DMS 273 (cell line): Measurements from ENCODE around the gene DAW1.
A peak's percentile ranks its signal among the peaks of the same experiment; 100 is the strongest.
"Not testable (repeated sequence)": the region's sequence is repeated elsewhere in the genome, so short reads cannot be mapped to it uniquely, and the experiment has no call there.

Experiments used
- DNase-seq: peaks from one replicate; lab custom pipeline; 2025; ENCODE audit not compliant: unreplicated experiment; lab: John Stamatoyannopoulos, UW

The DAW1 gene, protein sequence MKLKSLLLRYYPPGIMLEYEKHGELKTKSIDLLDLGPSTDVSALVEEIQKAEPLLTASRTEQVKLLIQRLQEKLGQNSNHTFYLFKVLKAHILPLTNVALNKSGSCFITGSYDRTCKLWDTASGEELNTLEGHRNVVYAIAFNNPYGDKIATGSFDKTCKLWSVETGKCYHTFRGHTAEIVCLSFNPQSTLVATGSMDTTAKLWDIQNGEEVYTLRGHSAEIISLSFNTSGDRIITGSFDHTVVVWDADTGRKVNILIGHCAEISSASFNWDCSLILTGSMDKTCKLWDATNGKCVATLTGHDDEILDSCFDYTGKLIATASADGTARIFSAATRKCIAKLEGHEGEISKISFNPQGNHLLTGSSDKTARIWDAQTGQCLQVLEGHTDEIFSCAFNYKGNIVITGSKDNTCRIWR

DNA sequence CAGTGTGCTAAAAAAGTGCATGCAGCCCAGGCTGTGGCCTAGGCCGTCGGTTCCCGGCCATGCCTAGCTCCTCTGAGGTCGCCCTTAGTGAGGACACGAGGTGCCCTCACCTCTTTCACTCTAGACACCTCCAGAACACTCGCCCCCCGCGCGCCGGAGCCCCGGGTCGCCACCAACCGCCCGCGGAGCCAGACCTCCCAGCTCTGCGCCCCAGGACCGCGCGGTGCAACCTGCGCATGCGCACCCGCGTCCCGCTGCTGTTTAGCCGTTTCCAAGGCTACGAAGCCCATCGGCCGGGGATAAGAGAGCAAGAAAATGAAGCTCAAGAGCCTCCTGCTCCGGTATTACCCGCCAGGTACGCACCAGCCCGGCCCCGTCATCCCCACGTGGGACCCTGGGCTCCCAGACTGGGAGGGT is at the start of gene DAW1:
Gene DAW1, plus strand, starts transcription at position 257 of the 417 bp plus-strand sequence. Its CDS starts 59 bp downstream, at position 316.
- peak; percentile 69 for DNase-seq

DNA sequence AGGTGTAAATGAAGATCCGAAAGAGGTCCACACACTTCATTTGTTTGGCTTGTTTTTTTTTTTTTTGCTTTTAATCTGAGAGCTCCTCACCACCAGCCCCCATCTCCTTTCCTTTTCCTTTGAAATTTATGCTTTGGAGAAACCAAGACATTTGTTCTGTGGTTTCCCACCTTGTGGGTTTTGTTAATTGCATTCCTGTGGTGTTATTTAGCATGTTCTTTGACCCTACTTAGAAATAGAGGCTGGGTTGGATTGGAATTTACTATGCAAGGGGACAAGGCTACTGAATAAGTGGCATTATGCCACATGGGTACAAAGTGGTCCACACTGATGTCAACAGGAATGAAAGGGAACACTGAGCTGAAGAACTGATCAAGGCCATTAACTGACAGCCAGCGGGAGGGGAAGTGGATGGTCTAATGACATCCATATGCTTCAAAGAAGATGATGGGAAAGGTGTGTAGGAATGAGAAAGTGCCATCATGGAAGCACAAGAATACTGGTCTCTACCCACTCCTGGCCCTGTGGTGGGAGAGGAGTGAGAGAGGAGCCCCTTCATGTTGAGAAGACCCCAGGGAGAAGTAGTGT is 48.9 kb upstream of the DAW1 start:
- no peak for DNase-seq

DNA sequence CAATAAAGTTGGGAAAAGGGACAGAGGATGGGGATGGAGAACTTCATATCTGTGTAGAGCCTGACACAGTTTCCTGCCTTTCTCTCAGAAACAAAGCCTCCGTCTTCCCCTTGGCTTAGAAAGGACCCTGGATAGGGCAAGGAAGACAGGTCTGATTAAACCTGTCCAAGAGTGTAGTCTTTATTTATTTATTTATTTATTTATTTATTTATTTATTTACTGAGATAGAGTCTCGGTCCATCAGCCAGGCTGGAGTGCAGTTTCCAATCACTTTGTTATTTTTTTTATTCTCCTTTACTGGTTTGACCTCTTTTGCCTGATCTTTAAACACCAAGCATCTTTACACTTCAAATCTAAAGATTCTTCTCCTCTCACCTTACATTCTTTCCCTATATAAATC is 47.5 kb upstream of the DAW1 start:
- DNase-seq = no peak

DNA sequence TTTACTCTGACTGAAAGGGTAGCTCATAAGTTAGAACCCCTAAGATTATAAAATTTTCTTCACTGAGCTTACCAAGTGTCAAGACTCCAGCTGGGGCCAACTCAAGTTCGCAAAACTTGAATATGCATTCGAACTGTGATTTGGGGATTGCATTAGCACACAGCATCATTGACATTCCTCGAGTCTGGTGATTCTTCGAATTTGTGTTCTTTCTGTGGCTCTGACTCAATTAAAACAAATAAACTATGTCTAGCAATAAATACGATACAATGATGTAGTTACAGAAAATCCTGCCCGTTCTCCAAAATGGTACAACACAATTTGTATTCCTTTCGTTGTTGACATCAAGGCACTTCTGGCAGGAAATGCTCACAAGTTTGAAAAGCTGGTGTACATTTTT is 46.7 kb upstream of the DAW1 start:
- no peak for DNase-seq

DNA sequence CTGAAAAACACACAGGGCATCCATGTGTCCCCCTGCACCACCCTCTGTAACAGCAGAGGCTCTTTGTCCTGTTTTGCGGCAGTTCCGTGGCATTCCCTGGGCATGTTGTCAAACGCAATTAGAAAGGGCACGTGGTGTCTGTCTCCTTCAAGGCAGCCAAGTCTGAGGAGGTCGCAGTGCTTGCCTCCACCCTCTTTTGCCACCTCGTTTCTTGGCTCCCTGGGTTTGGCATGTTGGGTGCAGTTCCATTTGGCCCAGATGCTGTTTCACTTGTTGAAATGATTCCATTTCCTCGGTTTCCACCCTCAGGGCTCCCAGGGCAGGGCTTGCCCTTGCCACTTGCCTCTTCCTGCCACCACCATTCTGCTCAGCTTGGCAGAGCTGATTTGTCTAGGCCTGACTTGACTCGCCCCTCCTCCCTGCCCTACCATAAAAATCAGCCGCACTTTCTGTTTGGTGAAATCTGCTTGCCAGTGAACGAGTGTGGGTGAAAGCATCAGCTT is 45.4 kb upstream of the DAW1 start:
- DNase-seq = no peak

DNA sequence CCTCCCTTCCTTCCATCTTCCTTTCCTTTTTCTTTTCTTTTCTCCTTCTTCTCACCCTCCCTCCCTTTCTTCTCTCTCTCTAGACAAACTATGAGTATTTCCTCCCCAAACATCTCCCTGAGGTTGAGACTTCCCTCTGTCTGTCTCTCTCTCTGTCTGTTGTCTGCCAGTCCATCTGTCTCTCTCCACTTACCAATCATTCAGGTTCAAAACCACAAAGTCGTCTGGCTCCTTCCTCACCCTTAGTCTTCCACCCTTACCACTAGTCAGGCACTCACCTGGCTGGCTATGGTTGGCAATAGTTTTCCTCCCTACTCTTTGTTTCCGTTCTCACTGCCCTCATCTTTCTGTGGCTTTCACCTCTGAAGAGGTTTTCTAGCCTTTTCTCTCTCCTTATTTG is 44.9 kb upstream of the DAW1 start:
- no peak for DNase-seq

DNA sequence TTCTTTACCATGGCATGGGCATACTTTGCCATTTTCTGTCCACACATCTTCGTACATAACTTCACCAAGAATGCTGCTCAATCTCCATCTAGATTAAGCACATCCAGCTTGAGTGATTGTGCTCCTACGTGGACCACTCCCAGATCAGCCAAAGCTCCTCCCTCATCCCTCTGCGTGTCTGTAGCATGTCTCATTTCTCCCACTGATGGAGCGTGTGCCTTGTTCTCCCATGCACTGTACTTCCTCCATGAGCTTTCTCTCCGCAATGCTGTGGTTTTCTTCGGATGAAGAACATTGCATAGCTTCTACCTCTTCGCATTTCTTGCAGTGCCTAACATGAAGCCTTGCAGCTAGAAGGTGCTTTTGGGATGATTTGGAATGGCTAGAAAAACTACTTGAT is 44.3 kb upstream of the DAW1 start:
- no peak for DNase-seq

DNA sequence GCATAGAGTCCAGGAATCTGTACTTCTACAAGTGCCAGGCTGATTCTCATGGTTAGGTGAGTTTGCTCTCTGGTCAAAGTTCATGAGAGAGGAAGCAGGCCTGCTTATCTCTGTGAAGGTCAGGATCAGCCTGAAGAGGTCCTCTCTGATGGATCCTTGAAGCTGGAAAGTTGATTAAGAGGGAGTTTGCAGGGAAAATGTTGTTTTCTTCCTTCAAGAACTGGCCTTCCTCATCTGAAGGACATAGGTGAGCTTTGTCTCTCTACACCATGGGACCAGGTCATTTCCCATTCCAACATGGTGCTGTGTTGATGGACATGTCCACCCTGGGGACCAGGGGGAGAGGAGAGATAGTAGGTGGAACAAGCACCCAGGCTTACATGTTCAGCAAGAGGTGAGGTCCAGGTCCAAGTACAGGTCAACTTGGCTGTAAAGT is 42.9 kb upstream of the DAW1 start:
- DNase-seq = no peak

DNA sequence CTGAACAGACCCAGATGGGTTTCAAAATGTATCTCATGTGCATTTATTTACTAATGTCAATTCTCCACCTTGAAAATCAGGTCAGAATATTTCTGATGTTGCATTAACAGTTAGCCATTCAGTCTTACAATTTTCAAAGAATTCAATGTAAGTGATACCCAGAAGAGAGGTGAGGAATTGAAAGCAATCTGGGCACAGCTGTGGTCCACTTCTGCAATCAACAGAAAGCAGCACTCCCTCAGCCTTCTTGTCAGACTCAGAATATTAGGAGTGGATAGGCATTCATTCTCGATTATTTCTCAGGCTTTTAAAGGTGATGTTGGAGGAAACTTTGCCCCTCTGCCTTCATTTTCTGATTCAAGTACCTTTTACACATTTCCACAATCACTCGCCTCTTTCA is 42.1 kb upstream of the DAW1 start:
- no peak for DNase-seq

DNA sequence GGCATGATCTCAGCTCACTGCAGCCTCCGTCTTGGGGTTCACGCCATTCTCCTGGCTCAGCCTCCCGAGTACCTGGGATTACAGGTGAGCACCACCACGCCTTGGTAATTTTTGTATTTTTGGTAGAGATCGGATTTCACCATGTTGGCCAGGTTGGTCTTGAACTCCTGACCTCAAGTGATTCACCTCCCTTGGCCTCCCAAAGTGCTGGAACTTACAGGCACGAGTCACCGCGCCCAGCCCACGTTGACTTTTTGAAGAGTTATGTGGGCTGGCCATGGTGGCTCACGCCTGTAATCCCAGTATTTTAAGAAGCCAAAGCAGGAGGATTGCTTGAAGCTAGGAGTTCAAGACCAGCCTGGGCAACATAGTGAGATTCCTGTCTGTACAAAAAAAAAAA is 37.0 kb upstream of the DAW1 start:
- DNase-seq = no peak

DNA sequence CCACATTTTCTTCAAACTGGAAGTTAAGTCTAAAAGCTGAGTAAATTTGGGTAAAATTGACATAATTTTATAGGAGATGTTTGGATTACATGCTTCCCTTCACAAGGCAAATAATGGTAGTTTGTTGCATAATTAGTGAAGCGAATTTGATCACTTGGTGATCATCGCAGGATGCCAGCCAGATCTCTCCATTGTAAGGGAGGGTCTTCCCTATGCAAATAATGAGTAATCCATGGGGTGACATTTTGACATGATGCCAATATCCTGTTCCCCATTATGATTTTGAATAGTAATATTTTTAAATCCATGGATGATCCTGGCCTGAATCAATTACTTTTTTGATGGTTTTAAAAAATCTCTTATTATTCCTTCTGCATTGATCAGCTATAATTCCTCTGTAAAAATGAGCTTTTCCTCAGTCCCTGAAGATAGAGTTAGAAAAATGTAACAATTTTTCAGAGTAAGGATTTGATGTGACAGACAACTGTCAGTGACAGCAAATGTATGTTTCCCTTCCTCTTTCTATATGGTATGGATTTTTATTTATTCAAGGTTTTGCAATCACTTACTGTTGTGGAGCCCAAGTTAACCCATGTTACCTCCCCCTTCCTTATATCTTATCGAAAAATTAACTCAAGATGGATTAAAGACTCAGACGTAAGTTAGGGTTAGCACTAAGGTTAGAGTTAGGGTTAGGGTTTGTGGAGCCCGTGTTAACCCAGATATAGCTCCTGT is 36.3 kb upstream of the DAW1 start:
- no peak for DNase-seq

DNA sequence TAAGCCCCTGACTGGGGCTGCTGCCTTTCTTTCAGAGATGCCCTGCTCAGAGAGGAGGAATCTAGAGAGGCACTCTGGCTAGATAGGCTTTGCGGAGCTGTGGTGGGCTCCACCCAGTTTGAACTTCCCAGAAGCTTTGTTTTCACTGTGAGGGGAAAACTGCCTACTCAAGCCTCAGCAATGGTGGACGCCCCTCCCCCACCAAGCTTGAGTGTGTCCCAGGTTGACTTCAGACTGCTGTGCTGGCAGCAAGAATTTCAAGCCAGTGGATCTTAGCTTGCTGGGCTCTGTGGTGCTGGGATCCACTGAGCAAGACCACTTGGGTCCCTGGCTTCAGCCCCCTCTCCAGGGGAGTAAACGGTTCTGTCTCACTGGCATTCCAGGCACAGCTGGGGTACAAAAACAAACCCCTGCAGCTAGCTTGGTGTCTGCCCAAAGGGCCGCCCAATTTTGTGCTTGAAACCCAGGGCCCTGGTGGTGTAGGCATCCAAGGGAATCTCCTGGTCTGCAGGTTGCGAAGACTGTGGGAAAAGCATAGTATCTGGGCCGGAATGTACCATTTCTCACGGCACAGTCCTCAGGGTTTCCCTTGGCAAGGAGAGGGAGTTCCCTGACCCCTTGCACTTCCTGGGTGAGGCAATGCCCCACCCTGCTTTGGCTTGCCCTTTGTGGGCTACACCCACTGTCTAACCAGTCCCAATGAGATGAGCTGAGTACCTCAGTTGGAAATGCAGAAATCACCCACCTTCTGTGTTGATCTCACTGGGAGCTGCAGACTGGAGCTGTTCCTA is 31.9 kb upstream of the DAW1 start:
- not testable (repeated sequence) for DNase-seq

DNA sequence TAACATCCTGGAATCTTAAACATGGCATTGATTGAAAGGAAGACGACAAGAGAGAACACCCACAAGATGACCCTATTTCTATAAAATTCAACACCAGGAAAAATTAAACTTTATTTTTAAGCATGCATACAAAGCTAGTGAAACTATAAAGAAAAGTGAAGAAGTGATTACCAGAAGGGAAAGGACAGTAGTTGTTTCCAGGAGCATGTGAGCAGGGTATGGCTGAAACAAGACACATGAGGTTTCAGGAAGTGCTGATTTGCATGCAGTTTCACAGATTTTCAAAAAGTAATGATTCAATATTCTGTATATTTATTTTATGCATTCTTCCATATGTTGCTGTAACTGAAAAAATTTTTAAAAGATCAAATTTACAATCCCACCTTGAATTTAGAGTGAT is 24.6 kb upstream of the DAW1 start:
- no peak for DNase-seq

DNA sequence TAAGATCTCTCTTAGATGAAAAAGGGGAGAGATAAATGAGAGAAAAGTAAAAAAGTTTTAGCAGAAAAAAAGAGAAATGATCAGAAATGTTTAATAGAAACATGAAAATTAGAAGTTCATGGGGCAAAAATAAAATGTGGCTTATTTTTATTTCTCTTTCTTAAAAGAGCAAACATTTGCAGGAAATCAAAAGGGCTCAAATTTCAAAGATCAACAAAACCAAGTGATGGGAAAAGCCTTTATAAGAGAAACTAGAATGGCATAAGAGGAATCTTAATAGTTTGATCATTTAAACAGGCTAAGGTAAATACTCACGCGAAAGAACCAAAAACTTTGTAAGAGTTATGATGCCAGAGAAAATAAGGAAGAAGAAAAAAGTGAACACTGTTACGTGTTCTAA is 23.3 kb upstream of the DAW1 start:
- DNase-seq = no peak

DNA sequence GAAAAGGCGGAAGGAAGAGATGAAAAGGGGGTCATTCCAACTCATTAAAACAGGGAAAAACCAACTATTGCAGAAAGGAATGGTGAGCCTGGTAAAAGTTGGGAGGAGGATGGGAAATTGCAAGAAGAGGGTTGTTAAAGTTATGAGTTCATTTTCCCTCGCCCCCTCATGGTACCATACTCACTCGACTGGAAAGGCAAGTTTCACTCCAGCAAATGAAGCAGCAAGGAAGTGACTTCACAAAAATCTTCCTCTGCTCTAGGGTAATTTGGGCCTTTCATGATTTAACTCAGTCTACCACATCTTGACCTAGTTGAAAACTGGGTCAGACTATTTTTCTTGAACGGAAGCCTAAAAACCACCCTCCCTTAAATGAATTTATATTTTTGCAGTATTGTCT is 22.8 kb upstream of the DAW1 start:
- DNase-seq = no peak

DNA sequence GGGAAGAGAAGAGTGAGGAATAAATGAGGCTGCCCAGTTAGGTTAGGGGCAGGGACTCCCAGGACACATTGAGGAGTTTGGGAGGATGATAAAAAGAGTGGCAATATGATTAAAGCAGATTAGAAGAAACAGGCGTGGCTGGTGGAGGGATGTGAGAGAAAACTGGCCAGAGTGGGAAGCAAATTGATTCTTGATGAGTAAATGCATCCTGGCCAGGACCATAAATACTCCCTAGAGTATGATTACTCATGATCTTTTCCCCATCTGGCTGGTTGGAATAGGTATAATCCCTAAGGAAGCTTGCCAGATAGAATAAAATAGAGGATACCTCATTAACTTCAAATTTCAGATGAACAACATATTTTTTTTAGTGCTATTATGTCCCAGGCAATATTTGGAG is 21.5 kb upstream of the DAW1 start:
- DNase-seq = peak; percentile 30

DNA sequence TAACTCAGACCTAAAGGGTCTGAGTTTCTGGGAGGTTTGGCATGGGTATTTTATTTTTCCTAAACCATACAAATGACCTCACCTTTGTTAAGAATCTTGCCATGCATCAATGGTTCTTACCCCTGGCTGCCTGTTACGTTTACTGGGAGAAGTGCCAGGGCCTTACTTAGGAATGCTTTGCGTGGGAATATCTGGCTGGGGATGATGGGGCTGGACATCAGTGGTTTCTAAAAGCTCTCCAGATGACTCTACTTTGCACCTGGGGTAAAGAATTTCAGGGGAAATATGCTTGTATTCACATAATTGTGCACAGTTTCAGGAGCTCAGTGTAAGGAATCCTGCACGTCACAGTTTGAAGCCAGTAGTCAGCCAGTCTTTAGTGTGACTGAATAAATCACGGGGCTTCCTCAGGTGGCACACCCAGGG is 18.2 kb upstream of the DAW1 start:
- DNase-seq = peak; percentile 53

DNA sequence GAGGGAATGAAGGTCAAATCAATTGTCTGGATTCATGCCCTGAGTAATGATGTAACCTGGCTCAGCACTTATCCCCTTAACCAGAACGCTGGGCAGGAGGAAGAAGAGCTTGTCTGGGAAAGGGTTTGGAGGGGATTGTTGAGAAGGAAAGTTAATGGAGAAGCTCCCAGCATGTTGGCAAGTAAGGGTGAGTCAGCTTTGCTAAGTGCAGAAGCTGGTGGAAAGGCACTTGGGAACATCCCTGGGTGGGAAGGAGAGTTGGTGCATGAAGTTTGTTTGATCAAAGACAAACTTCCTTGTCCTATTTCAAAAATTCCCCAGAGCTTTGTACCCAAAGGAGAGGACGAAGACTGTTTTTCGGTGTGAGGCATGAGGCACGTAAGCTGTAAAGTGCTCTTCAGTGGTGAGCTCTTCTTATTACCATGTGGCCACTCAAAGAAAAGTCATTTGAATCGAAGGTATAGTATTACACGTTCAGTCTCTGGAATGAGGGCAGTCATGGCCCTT is 17.6 kb upstream of the DAW1 start:
- DNase-seq = no peak

DNA sequence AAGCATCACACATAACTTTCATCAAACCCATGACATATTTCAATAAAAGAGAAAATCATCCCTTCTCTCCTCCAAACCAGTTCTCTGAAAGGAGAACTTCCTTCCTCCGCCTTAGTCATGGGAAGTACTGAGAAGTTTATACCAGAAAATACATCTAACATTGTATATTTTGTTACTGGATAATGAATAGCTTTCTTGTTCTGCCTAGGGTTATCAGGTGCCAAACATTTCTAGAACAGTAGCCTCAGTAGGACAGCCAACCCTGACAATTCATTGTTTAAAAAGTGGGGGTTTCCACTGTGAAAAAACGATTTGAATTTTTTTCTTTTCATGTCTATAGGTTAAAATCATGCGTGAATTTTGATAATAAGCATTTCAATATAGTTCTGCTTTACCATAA is 16.0 kb upstream of the DAW1 start:
- DNase-seq = no peak

DNA sequence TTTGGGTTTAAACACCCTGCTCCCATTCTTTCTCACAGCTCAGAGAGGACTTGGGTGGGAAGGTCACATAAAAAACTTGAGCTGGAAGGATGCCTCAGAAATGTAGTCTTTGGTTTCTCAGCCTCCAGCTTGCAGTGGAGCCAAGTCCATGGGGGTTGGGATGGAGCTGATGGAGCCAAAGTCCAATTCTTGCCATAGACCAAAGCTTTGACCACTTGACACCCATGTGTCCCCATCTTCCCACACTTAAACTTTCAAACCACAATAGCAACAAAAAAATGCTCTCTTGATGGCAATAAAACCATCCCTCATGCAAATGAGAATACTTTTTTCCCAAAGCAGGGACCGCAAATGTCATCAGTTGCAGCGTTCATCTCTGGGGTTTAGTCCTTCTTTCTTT is 14.7 kb upstream of the DAW1 start:
- no peak for DNase-seq

DNA sequence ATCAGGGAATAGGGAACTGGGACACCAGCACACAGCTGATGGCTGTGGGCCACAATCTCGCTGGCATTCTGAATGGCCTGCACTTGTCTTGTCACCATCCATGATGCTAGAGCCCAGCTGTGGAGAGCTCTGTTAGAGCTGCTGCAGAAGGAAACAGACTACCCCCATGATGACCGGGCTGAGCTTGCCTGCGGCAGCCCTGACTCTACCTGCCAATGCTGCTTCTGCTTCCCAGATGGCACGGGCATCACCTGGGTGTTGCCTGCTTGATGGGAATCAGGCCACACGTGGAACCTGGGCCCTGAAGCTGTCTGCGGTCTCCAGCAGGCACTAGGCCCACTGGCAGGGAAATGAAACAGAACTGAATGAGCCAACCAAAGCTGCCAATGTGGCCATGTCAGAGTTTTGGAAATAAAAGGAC is 11.2 kb upstream of the DAW1 start:
- DNase-seq = no peak
